PC-3 (cell line): Measurements from ENCODE around the gene ATP6V0E1. TPM values are rescaled to one million over a fixed set of nuclear protein-coding genes. Genes with fewer than 3 reads are reported as not detected.

Experiments used
- ATAC-seq: fragments of 200-7000 bp; cut with Tn5 transposase; 2 replicates; pipeline ENCODE4 v1.9.1; 2020; ENCODE audit warnings: mild to moderate bottlenecking, moderate library complexity
- BruUV-seq: library from RNA; stranded (reverse); fragments of 400-500 nt; replicated peaks from 2 replicates; lab custom pipeline; 2021; lab: Mats Ljungman, UMichigan
- CTCF ChIA-PET: fragments of 300-600 bp; sonication (Branson Sonifier 250); formaldehyde crosslinking; loops from one replicate; lab custom pipeline; 2022; ENCODE audit warnings: antibody characterized with exemption; lab: Charles Lee
- POLR2A ChIA-PET: fragments of 300-600 bp; sonication (Branson Sonifier 250); formaldehyde crosslinking; loops from one replicate; lab custom pipeline; 2022; ENCODE audit warnings: antibody characterized with exemption; ENCODE audit not compliant: unreplicated experiment; lab: Charles Lee
- DNase-seq: peaks from one replicate; pipeline ENCODE4 v3.0.0-alpha.2; 2015
- H2AFZ ChIP-seq: fragments of 300-600 bp; sonication (generic); 2 replicates; pipeline ENCODE4 v1.6.0; 2016; ENCODE audit warnings: antibody characterized with exemption, low read length
- H3F3A ChIP-seq: fragments of 300-600 bp; sonication (generic); one replicate; pipeline ENCODE4 v1.6.0; 2017; ENCODE audit warnings: antibody characterized with exemption, low read length, control low read depth, mild to moderate bottlenecking; ENCODE audit not compliant: unreplicated experiment
- H3K27ac ChIP-seq: fragments of 300-600 bp; sonication (generic); 2 replicates; pipeline ENCODE4 v1.5.1; 2016; ENCODE audit warnings: mild to moderate bottlenecking, low read length
- H3K27me3 ChIP-seq: fragments of 300-600 bp; sonication (generic); 2 replicates; pipeline ENCODE4 v1.6.1; 2016; ENCODE audit warnings: low read length, mixed read lengths
- H3K36me3 ChIP-seq: fragments of 300-600 bp; sonication (generic); 2 replicates; pipeline ENCODE4 v1.6.1; 2016; ENCODE audit warnings: low read depth, mixed run types, low read length, mixed read lengths
- H3K4me1 ChIP-seq: fragments of 300-600 bp; sonication (generic); 2 replicates; pipeline ENCODE4 v1.5.1; 2016; ENCODE audit warnings: low read length; ENCODE audit not compliant: insufficient read depth
- H3K4me2 ChIP-seq: fragments of 300-600 bp; sonication (generic); 2 replicates; pipeline ENCODE4 v1.6.0; 2016; ENCODE audit warnings: low read length
- H3K4me3 ChIP-seq: fragments of 300-600 bp; sonication (generic); 2 replicates; pipeline ENCODE4 v1.5.1; 2016; ENCODE audit warnings: mild to moderate bottlenecking, low read length, mixed read lengths
- H3K79me2 ChIP-seq: fragments of 300-600 bp; sonication (generic); 2 replicates; pipeline ENCODE4 v1.6.1; 2017; ENCODE audit warnings: low read length, mixed read lengths
- H3K9ac ChIP-seq: fragments of 300-600 bp; sonication (generic); 2 replicates; pipeline ENCODE4 v1.6.0; 2016; ENCODE audit warnings: mild to moderate bottlenecking, low read length
- H3K9me2 ChIP-seq: fragments of 300-600 bp; sonication (generic); replicated peaks from 2 replicates; pipeline ENCODE4 v1.6.1; 2016; ENCODE audit warnings: mixed run types, low read length, mixed read lengths
- H3K9me3 ChIP-seq: fragments of 300-600 bp; sonication (generic); 2 replicates; pipeline ENCODE4 v1.6.1; 2016; ENCODE audit warnings: low read length, mixed read lengths
- H4K20me1 ChIP-seq: fragments of 300-600 bp; sonication (generic); 2 replicates; pipeline ENCODE4 v1.6.1; 2016; ENCODE audit warnings: low read length, mixed read lengths
- EZH2 ChIP-seq: fragments of 300-600 bp; sonication (generic); IDR thresholded peaks from one replicate; pipeline ENCODE4 v1.6.1; 2017; ENCODE audit warnings: antibody characterized with exemption, mild to moderate bottlenecking, low read length; ENCODE audit not compliant: unreplicated experiment
- EZH2phosphoT487 ChIP-seq: fragments of 300-600 bp; sonication (generic); IDR thresholded peaks from 2 replicates; pipeline ENCODE4 v1.6.1; 2018; ENCODE audit warnings: mild to moderate bottlenecking, antibody characterized with exemption, low read length, borderline replicate concordance
- intact Hi-C: fragments of 100-400 bp; cut with micrococcal nuclease; formaldehyde crosslinking; loops from 2 replicates; pipeline ENCODE4 v1.9.0; 2023
- total RNA-seq: library from RNA; depleted of rRNA; stranded (reverse); fragments of >200 nt; gene quantifications from 2 replicates; pipeline ENCODE4 v1.2.3, GENCODE V29; 2014
- TF ChIP-seq, protein P1 (sequence below): fragments of 300-600 bp; sonication (generic); conservative IDR thresholded peaks from 2 replicates; pipeline ENCODE4 v1.5.1; 2017; ENCODE audit warnings: antibody characterized with exemption, low read depth, mild to moderate bottlenecking, low read length

Gene ATP6V0E1
- total RNA-seq, 1 experiment from 2014 or later, result 154 TPM

DNA sequence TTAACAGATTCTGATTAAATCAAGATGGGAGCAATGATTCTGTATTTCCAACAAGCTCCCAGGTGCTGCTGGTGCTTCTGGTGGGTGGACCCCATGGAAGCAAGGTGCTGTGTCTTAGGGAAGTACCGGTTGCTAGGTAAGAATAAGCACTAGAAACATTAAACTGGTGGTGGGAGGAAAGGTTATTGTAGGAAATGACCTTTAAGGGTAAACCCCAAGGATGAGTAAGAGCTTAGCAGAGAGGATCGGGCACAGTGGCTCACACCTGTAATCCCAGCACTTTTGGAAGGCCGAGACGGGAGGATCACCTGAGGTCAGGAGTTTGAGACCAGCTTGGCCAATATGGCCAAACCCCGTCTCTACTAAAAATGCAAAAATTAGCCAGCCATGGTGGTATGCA, 56.4 kb downstream of the ATP6V0E1 start:
- ChIA-PET POLR2A (no interaction called here), CTCF (no interaction called here)
- Histone ChIP-seq H3K9ac (no peak overlapping the region), H3K9me2 (no peaks in the 10 kb centered on the region), H3K4me1 (no peaks in the 10 kb centered on the region), H3F3A (no peaks in the 10 kb centered on the region), H4K20me1 (no peaks in the 10 kb centered on the region), H3K79me2 (no peaks in the 10 kb centered on the region), H3K4me2 (no peak overlapping the region), H3K27me3 (no peaks in the 10 kb centered on the region), H3K4me3 (no peak overlapping the region), H3K36me3 (peaks cover 1% of the 10 kb centered on the region), H3K9me3 (no peaks in the 10 kb centered on the region), H3K27ac (no peak overlapping the region), H2AFZ (no peak overlapping the region)
- DNase-seq, result no peak
- no TSS peak for BruUV-seq
- TF ChIP-seq EZH2 (no peak), EZH2phosphoT487 (no peak)
- TF ChIP-seq, protein P1, sequence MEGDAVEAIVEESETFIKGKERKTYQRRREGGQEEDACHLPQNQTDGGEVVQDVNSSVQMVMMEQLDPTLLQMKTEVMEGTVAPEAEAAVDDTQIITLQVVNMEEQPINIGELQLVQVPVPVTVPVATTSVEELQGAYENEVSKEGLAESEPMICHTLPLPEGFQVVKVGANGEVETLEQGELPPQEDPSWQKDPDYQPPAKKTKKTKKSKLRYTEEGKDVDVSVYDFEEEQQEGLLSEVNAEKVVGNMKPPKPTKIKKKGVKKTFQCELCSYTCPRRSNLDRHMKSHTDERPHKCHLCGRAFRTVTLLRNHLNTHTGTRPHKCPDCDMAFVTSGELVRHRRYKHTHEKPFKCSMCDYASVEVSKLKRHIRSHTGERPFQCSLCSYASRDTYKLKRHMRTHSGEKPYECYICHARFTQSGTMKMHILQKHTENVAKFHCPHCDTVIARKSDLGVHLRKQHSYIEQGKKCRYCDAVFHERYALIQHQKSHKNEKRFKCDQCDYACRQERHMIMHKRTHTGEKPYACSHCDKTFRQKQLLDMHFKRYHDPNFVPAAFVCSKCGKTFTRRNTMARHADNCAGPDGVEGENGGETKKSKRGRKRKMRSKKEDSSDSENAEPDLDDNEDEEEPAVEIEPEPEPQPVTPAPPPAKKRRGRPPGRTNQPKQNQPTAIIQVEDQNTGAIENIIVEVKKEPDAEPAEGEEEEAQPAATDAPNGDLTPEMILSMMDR, result no peak
- intact Hi-C loops, result no loop called here
- no peak for ATAC-seq

GRCh38 chr5:173041881-173042762, 58.6 kb downstream of the ATP6V0E1 start:
- no TSS peak for BruUV-seq
- H3K36me3 ChIP-seq, result no peaks in the 10 kb centered on the region
- ChIA-PET POLR2A (no interaction called here), CTCF (interaction anchor here (0.5 kb wide), 1 partner anchor 335 kb away, joined by 3 read pairs; no protein-coding TSS in a partner anchor)
- H4K20me1 ChIP-seq, result no peaks in the 10 kb centered on the region
- TF ChIP-seq EZH2phosphoT487 (no peak), EZH2 (no peak)
- TF ChIP-seq, protein P1, result no peak
- H2AFZ ChIP-seq, result no peak overlapping the region
- H3K27ac ChIP-seq, result no peak overlapping the region
- no peaks in the 10 kb centered on the region for H3F3A ChIP-seq
- DNase-seq, result no peak
- no peaks in the 10 kb centered on the region for H3K27me3 ChIP-seq
- intact Hi-C loops, result no loop called here
- no peaks in the 10 kb centered on the region for H3K9me2 ChIP-seq
- H3K4me1 ChIP-seq, result no peaks in the 10 kb centered on the region
- no peaks in the 10 kb centered on the region for H3K9me3 ChIP-seq
- ATAC-seq, result no peak
- H3K4me3 ChIP-seq, result no peak overlapping the region
- no peaks in the 10 kb centered on the region for H3K79me2 ChIP-seq
- no peak overlapping the region for H3K9ac ChIP-seq
- H3K4me2 ChIP-seq, result no peak overlapping the region

GRCh38 chr5:173042763-173043107, 59.2 kb downstream of the ATP6V0E1 start:
- POLR2A ChIA-PET, result no interaction called here
- Histone ChIP-seq H3K9me3 (no peaks in the 10 kb centered on the region), H3K79me2 (no peaks in the 10 kb centered on the region), H3K36me3 (no peaks in the 10 kb centered on the region), H3K9ac (no peak overlapping the region), H3F3A (no peaks in the 10 kb centered on the region), H4K20me1 (no peaks in the 10 kb centered on the region), H3K27ac (no peak overlapping the region), H3K4me1 (no peaks in the 10 kb centered on the region), H3K4me3 (no peak overlapping the region), H3K27me3 (no peaks in the 10 kb centered on the region), H3K9me2 (no peaks in the 10 kb centered on the region), H2AFZ (no peak overlapping the region), H3K4me2 (no peak overlapping the region)
- no TSS peak for BruUV-seq
- no peak for ATAC-seq
- intact Hi-C loops, result no loop called here
- CTCF ChIA-PET, result interaction anchor here (0.5 kb wide), 1 partner anchor 336 kb away, joined by 3 read pairs; no protein-coding TSS in a partner anchor
- TF ChIP-seq EZH2phosphoT487, result no peak
- no peak for TF ChIP-seq EZH2
- TF ChIP-seq, protein P1, result no peak
- DNase-seq, result no peak
